ENCODE results near the gene DEUP1. TPM values are rescaled to one million over a fixed set of nuclear protein-coding genes. Genes with fewer than 3 reads are reported as not detected.

DEUP1 gene
- total RNA-seq, 1 donor from 2014 or later = not detected

DNA sequence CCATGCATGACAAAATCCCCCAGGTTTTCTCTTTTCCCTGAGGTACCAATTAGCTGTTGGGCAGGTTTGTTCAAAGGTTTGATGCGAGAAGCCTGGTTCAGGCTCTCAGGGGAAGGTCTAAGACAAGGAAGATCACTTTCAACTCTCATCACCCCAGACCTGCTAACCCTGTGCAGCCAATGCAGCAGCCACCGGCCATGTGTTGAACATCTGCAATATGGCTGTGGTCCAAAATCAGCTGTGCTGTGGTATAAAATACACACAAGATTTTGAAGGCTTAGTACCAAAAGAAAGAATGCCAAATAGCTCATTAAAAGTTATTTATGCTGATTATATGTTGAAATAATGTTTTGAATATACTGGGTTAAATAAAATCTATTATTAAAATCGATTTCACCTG, 154.2 kb downstream of the DEUP1 start:
- peaks cover 19% of the 10 kb centered on the region for H3K4me1 Mint-ChIP-seq (ENCODE audit: unreplicated experiment)
- no peak overlapping the region for H3K4me3 Mint-ChIP-seq (ENCODE audit: unreplicated experiment)
- peaks cover 2% of the 10 kb centered on the region for H3K36me3 Mint-ChIP-seq (ENCODE audit: unreplicated experiment)
- no peak overlapping the region for H3K27ac Mint-ChIP-seq (ENCODE audit: unreplicated experiment)
- H3K9me3 Mint-ChIP-seq (ENCODE audit: unreplicated experiment) = no peaks in the 10 kb centered on the region
- TF ChIP-seq, protein P1, sequence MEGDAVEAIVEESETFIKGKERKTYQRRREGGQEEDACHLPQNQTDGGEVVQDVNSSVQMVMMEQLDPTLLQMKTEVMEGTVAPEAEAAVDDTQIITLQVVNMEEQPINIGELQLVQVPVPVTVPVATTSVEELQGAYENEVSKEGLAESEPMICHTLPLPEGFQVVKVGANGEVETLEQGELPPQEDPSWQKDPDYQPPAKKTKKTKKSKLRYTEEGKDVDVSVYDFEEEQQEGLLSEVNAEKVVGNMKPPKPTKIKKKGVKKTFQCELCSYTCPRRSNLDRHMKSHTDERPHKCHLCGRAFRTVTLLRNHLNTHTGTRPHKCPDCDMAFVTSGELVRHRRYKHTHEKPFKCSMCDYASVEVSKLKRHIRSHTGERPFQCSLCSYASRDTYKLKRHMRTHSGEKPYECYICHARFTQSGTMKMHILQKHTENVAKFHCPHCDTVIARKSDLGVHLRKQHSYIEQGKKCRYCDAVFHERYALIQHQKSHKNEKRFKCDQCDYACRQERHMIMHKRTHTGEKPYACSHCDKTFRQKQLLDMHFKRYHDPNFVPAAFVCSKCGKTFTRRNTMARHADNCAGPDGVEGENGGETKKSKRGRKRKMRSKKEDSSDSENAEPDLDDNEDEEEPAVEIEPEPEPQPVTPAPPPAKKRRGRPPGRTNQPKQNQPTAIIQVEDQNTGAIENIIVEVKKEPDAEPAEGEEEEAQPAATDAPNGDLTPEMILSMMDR (IDR thresholded peaks at IDR 0.05) = no peak
- DNase-seq (ENCODE audit: extremely low spot score, unreplicated experiment) = no peak
- H3K27me3 Mint-ChIP-seq (ENCODE audit: unreplicated experiment) = no peaks in the 10 kb centered on the region

DNA sequence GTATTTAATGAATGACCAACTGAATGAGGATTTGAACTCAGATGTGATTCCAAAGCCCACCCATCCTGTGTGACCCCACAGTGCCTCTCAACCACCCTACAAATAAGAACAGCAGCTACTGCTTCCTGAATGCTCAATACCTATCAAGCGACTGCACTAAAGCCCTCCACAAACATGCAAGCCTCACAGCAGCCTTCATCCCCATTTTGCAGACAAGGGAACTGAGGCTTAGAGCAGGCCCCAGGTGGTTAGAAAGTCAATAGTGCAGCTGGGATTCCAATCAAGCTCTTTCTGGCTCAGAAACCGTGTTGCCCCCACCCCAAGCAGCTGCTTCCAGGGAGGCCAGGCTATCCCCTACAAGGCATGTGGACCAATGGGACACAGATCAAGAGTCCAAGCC, 155.4 kb downstream of the DEUP1 start:
- Mint-ChIP-seq H3K27me3 (ENCODE audit: unreplicated experiment) (no peaks in the 10 kb centered on the region), H3K4me1 (ENCODE audit: unreplicated experiment) (peaks cover 19% of the 10 kb centered on the region), H3K9me3 (ENCODE audit: unreplicated experiment) (no peaks in the 10 kb centered on the region), H3K4me3 (ENCODE audit: unreplicated experiment) (no peak overlapping the region), H3K27ac (ENCODE audit: unreplicated experiment) (no peak overlapping the region), H3K36me3 (ENCODE audit: unreplicated experiment) (peaks cover 2% of the 10 kb centered on the region)
- TF ChIP-seq, protein P1 (IDR thresholded peaks at IDR 0.05) = no peak
- DNase-seq (ENCODE audit: extremely low spot score, unreplicated experiment) = no peak

DNA sequence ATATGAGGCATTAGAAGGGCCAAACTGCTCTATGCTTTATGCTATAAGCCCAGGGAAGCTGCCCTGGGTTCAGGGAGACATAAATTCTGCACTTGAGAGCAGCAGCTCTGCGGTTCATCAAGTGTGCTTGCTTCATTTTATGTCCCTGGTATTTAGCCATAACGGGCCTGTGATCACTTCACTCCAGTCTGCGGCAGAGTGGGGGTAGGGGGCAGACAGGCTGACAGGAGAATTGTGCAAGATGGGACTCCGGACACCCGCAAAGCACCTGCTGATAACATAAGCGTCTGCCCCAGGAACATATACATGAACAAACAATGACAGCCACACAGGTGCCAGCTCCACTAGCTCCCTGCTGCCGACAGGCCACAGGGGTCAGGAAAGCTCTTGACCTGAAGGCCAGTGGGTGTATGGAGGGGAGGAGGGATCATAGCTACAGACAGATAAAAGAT, 156.5 kb downstream of the DEUP1 start:
- Mint-ChIP-seq H3K4me3 (ENCODE audit: unreplicated experiment) (no peak overlapping the region), H3K27ac (ENCODE audit: unreplicated experiment) (no peak overlapping the region), H3K4me1 (ENCODE audit: unreplicated experiment) (peaks cover 19% of the 10 kb centered on the region), H3K27me3 (ENCODE audit: unreplicated experiment) (no peaks in the 10 kb centered on the region), H3K9me3 (ENCODE audit: unreplicated experiment) (no peaks in the 10 kb centered on the region), H3K36me3 (ENCODE audit: unreplicated experiment) (peaks cover 2% of the 10 kb centered on the region)
- no peak for DNase-seq (ENCODE audit: extremely low spot score, unreplicated experiment)
- TF ChIP-seq, protein P1 (IDR thresholded peaks at IDR 0.05) = no peak

Other genes with a start within 250 kb of the DEUP1 start
- 23.3 and 25.3 TPM in 2 replicates for gene SLC36A4, start 132.8 kb upstream of the DEUP1 start, total RNA-seq
- 14.6 and 14.7 TPM in 2 replicates for gene SMCO4, start 212.6 kb downstream of the DEUP1 start, total RNA-seq